Measurements from ENCODE around the gene MRPL39.

MRPL39 gene

DNA sequence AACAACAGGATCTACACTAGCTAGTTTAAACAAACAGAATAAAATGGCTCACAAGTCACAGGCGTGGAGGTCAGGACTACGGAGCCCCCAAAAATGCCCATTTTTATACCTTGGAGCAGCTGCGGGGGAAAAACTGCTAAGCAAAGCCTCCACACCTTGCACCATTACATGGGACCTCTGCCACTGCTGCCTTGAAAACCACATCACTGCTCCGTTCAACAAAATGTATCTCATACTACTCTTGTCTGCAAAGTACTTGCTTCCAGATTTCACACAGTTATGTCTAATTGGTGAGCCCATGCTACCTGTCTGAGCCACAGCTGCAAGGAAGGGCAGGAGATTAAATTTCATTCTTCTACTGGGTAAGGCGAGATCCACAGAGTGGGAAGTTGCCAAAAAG, 24.4 kb downstream of the MRPL39 start:
- no peaks in the 10 kb centered on the region for H3K27me3 ChIP-seq (replicated peaks)
- no peak overlapping the region for H3K4me3 ChIP-seq (ENCODE audit: low read depth, low read length)
- peaks cover 5% of the 10 kb centered on the region for H3K36me3 ChIP-seq (replicated peaks)
- in situ Hi-C loops (cut with HindIII; ENCODE audit: low pct_ligation_motif_present, low sequenced_read_pairs) = no loop called here
- TF ChIP-seq, protein P1, sequence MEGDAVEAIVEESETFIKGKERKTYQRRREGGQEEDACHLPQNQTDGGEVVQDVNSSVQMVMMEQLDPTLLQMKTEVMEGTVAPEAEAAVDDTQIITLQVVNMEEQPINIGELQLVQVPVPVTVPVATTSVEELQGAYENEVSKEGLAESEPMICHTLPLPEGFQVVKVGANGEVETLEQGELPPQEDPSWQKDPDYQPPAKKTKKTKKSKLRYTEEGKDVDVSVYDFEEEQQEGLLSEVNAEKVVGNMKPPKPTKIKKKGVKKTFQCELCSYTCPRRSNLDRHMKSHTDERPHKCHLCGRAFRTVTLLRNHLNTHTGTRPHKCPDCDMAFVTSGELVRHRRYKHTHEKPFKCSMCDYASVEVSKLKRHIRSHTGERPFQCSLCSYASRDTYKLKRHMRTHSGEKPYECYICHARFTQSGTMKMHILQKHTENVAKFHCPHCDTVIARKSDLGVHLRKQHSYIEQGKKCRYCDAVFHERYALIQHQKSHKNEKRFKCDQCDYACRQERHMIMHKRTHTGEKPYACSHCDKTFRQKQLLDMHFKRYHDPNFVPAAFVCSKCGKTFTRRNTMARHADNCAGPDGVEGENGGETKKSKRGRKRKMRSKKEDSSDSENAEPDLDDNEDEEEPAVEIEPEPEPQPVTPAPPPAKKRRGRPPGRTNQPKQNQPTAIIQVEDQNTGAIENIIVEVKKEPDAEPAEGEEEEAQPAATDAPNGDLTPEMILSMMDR (IDR thresholded peaks at IDR 0.05; ENCODE audit: low read depth, low read length, missing control alignments) = no peak
- no peak for DNase-seq
- no peak overlapping the region for H3K27ac ChIP-seq

DNA sequence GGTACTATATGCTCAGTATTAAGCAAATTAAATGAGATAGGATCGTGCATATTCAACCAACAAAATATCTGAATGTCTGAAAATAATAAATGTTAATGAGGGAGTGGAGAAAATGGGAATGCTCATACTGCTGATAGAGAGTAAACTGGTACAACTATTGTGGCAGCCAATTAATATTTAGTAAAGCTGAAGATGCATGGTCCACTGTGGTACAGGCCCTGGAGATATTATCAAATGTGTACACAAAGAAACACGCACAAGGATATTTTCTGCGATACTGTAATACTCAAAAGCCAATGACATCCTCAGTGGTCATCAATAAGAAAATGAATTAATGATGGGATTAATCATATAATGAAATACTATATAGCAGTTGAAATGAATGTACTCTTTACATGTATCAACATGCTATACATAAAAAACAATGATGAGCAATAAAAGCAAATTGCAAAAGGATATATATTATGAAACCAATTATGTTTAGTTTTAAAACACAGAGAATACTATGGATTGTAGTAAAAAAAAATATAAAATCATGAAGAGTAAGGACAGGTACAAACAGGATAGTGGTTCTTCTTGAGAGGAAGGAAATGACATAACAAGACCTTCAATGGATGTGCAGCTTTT, 25.0 kb downstream of the MRPL39 start:
- no peak for DNase-seq
- in situ Hi-C loops (cut with HindIII; ENCODE audit: low pct_ligation_motif_present, low sequenced_read_pairs) = no loop called here
- Histone ChIP-seq H3K27ac (no peak overlapping the region), H3K4me3 (ENCODE audit: low read depth, low read length) (no peak overlapping the region), H3K27me3 (replicated peaks) (no peaks in the 10 kb centered on the region), H3K36me3 (replicated peaks) (no peaks in the 10 kb centered on the region)
- TF ChIP-seq, protein P1 (IDR thresholded peaks at IDR 0.05; ENCODE audit: low read depth, low read length, missing control alignments) = no peak

DNA sequence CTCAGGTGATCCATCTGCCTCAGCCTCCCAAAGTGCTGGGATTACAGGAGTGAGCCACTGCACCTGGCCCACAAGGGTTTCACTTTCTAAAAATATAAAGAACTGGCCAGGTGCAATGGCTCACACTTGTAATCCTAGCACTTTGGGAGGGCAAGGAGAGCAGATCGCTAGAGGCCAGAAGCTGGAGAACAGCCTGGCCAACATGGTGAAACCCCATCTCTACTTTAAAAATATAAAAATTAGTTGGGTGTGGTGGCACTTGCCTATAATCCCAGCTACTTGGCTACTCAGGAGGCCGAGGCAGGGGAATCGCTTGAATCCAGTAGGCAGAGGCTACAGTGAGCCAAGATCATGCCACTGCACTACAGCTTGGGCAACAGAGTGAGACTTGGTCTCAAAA, 25.7 kb downstream of the MRPL39 start:
- H3K36me3 ChIP-seq (replicated peaks) = no peaks in the 10 kb centered on the region
- H3K4me3 ChIP-seq (ENCODE audit: low read depth, low read length) = no peak overlapping the region
- H3K27me3 ChIP-seq (replicated peaks) = no peaks in the 10 kb centered on the region
- H3K27ac ChIP-seq = no peak overlapping the region
- TF ChIP-seq, protein P1 (IDR thresholded peaks at IDR 0.05; ENCODE audit: low read depth, low read length, missing control alignments) = no peak
- in situ Hi-C loops (cut with HindIII; ENCODE audit: low pct_ligation_motif_present, low sequenced_read_pairs) = no loop called here
- no peak for DNase-seq

DNA sequence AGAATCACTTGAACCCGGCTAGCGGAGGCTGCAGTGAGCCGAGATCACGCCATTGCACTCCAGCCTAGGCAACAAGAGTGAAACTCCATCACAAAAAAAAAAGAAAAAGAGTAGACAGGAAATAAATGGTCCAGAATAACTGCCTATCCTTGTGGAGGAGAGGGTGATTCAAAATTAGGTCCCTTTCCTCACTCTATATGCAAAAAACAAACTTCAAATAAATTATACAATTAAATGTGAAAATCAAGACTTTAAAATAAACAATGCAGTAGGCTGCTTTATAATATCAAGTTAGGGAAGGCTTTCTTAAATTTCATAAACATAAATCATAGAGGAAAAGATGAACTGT, 26.4 kb downstream of the MRPL39 start:
- in situ Hi-C loops (cut with HindIII; ENCODE audit: low pct_ligation_motif_present, low sequenced_read_pairs) = no loop called here

DNA sequence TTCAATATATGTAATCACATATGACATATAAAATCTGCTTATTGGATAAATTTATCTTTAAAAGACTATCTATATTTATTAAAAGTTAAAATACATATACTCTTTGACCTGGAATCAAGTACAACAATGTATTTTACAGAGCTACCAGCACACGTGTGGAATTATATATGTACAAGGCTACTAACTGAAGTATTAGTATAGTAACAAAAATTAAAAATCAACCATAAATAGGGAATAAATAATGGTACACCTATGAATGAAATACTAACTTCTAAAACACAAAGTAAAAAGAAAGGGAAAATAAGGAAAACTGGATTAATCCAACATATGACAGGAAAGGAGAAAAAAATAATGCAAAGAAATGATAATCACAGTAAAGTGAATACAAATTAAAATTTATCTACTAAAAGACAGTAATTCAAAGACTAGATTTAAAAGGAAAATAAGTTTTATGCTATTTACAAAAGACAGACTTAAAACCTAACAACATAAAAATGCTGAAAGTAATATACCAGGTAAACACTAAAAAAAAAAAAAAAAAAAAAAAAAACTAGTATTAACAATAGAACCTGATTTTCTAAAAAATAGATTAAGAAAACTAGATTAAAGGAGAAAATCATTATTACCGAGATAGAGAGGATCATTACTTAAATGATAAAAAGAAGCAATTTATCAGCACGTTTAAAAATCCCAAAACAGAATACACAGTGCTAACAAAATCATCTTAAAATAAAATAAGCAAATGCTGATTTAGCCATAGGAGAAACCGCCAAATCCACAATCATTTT, 27.9 kb downstream of the MRPL39 start:
- Histone ChIP-seq H3K4me3 (ENCODE audit: low read depth, low read length) (no peak overlapping the region), H3K27ac (no peak overlapping the region), H3K27me3 (replicated peaks) (no peaks in the 10 kb centered on the region), H3K36me3 (replicated peaks) (no peaks in the 10 kb centered on the region)
- in situ Hi-C loops (cut with HindIII; ENCODE audit: low pct_ligation_motif_present, low sequenced_read_pairs) = no loop called here
- DNase-seq = no peak
- TF ChIP-seq, protein P1 (IDR thresholded peaks at IDR 0.05; ENCODE audit: low read depth, low read length, missing control alignments) = no peak

More for the DNA sequence above, 26.4 kb downstream of the MRPL39 start:
- Histone ChIP-seq H3K4me3 (ENCODE audit: low read depth, low read length) (no peak overlapping the region), H3K27ac (no peak overlapping the region), H3K27me3 (replicated peaks) (no peaks in the 10 kb centered on the region), H3K36me3 (replicated peaks) (no peaks in the 10 kb centered on the region)
- TF ChIP-seq, protein P1 (IDR thresholded peaks at IDR 0.05; ENCODE audit: low read depth, low read length, missing control alignments) = no peak
- no peak for DNase-seq
